SW 1271 (cell line): ENCODE data around the gene TXNDC9.
"Not testable (repeated sequence)": the region's sequence is repeated elsewhere in the genome, so short reads cannot be mapped to it uniquely, and the experiment has no call there.

Experiments
- DNase-seq, 2 experiments: peaks; one replicate each; lab custom pipeline; 2025; lab: John Stamatoyannopoulos, UW

TXNDC9 gene

GRCh38 chr2:99335911-99336803 lies at the start of gene TXNDC9:
Gene TXNDC9, minus strand, starts transcription at chr2:99336333. Its CDS starts 3,123 bp downstream, at chr2:99333210.
- peak; percentile 99 for DNase-seq

- no peak for DNase-seq
Observed at GRCh38 chr2:99382143-99382542, 46.0 kb upstream of the TXNDC9 start.

GRCh38 chr2:99380376-99381010 lies 44.4 kb upstream of the TXNDC9 start:
- DNase-seq: no peak

GRCh38 chr2:99377879-99378278 lies 41.7 kb upstream of the TXNDC9 start:
- DNase-seq: no peak

GRCh38 chr2:99376254-99376864 lies 40.2 kb upstream of the TXNDC9 start:
- DNase-seq: no peak

GRCh38 chr2:99374747-99375146 lies 38.6 kb upstream of the TXNDC9 start:
- no peak for DNase-seq

- DNase-seq: no peak
Observed at GRCh38 chr2:99373144-99373543, 37.0 kb upstream of the TXNDC9 start.

- not testable (repeated sequence) for DNase-seq
Observed at GRCh38 chr2:99368854-99369253, 32.7 kb upstream of the TXNDC9 start.

GRCh38 chr2:99365661-99366060 lies 29.5 kb upstream of the TXNDC9 start:
- DNase-seq: no peak

- DNase-seq: no peak
Observed at GRCh38 chr2:99356853-99357252, 20.7 kb upstream of the TXNDC9 start.

GRCh38 chr2:99354825-99355224 lies 18.7 kb upstream of the TXNDC9 start:
- DNase-seq: not testable (repeated sequence)

- DNase-seq: no peak
Observed at GRCh38 chr2:99354070-99354469, 17.9 kb upstream of the TXNDC9 start.

GRCh38 chr2:99350194-99350593 lies 14.1 kb upstream of the TXNDC9 start:
- DNase-seq: no peak

- DNase-seq: no peak
Observed at GRCh38 chr2:99348173-99348572, 12.0 kb upstream of the TXNDC9 start.

- DNase-seq: no peak
Observed at GRCh38 chr2:99346218-99346617, 10.1 kb upstream of the TXNDC9 start.

GRCh38 chr2:99345446-99345845 lies 9.3 kb upstream of the TXNDC9 start:
- not testable (repeated sequence) for DNase-seq

GRCh38 chr2:99342536-99342935 lies 6.4 kb upstream of the TXNDC9 start:
- DNase-seq: no peak

- no peak for DNase-seq
Observed at GRCh38 chr2:99340669-99341236, 4.6 kb upstream of the TXNDC9 start.

- DNase-seq: peak in 1 of 2 experiments; percentile 26
Observed at GRCh38 chr2:99338029-99338585, 2.0 kb upstream of the TXNDC9 start.

- peak; percentile 94 to 95 for DNase-seq
Observed at GRCh38 chr2:99337113-99338028, 1.2 kb upstream of the TXNDC9 start, which contains the start of gene EIF5B. Gene EIF5B, plus strand, starts transcription at chr2:99337389. Its CDS starts 166 bp downstream, at chr2:99337555.

GRCh38 chr2:99336804-99337112 lies 625 bp upstream of the TXNDC9 start:
- DNase-seq: no peak
